ENCODE measurements around the gene REG1A.

DNA sequence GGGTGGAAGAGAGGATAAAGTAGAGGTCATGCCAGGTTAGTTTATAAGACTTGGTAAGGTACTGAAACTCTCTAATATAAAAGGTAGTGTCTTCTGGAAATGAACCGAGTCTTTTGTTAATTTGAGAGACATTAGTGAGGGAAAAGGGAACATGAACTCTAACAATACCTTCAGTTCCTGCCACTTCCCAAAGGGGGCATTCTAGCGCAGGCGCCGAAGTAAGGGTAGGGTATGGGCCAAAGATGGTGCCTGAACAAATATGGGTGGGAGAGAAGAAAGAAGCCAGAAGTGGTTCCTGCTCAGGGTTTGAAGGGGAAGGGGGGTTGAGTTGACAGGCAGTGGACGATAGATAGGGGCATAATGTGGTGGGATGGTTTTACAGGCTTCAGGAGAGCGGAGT is 22.4 kb upstream of the REG1A start:
- TF ChIP-seq CTCF (conservative IDR thresholded peaks at IDR 0.05 in 1 of 2, IDR thresholded peaks at IDR 0.05 in 1 of 2; ENCODE audit: extremely low read depth in 1 of 2, insufficient read depth in 1 of 2, low read depth in 1 of 2, low read length in 2 of 2) = no peak
- TF ChIP-seq EZH2 (IDR thresholded peaks at IDR 0.05; ENCODE audit: borderline replicate concordance, low read length) = no peak
